Measurements from ENCODE around the gene RGS9BP.

Gene RGS9BP

GRCh38 chr19:32662186-32662585, 13.5 kb upstream of the RGS9BP start:
- Histone ChIP-seq H3K23ac (ENCODE audit: low read depth, low read length, poor library complexity) (no peak overlapping the region), H2BK15ac (ENCODE audit: low read length) (no peak overlapping the region), H4K91ac (ENCODE audit: low read depth, low read length, poor library complexity) (no peak overlapping the region), H3K4me1 (ENCODE audit: control insufficient read depth in 2 of 2, insufficient read depth in 1 of 2, low read depth in 1 of 2, low read length in 2 of 2) (no peaks in the 10 kb centered on the region), H2AK5ac (ENCODE audit: low read depth, low read length) (no peak overlapping the region), H3K4me2 (ENCODE audit: insufficient read depth, low read length, poor library complexity, severe bottlenecking) (no peak overlapping the region), H3K79me1 (ENCODE audit: low read depth, low read length) (peaks cover 4% of the 10 kb centered on the region), H3K14ac (ENCODE audit: low read length) (no peak overlapping the region), H3K9ac (ENCODE audit: low read depth, low read length, poor library complexity) (no peak overlapping the region), H2AFZ (ENCODE audit: low read length) (no peak overlapping the region), H3K27me3 (ENCODE audit: control insufficient read depth in 3 of 3, insufficient read depth in 3 of 3, low read depth in 1 of 3, low read length in 3 of 3) (no peaks in the 10 kb centered on the region), H3K36me3 (replicated peaks in 1 of 2; ENCODE audit: control insufficient read depth in 2 of 2, insufficient read depth in 2 of 2, low read length in 2 of 2) (peaks cover 1 to 13% of the 10 kb centered on the region in 2 donors), H3K4ac (ENCODE audit: low read length) (no peak overlapping the region), H2BK12ac (ENCODE audit: low read length) (no peak overlapping the region), H3K27ac (replicated peaks; ENCODE audit: low read length) (no peak overlapping the region), H2BK5ac (ENCODE audit: low read length) (no peak overlapping the region), H3K18ac (ENCODE audit: low read length) (no peak overlapping the region), H3K9me3 (replicated peaks in 1 of 2; ENCODE audit: control insufficient read depth in 2 of 2, insufficient read depth in 1 of 2, low read depth in 1 of 2, low read length in 2 of 2) (no peaks in the 10 kb centered on the region), H3K4me3 (ENCODE audit: low read length in 2 of 2) (no peak overlapping the region), H4K8ac (ENCODE audit: low read depth, low read length) (no peak overlapping the region), H2BK120ac (ENCODE audit: low read depth, low read length) (no peak overlapping the region)
- DNase-seq (ENCODE audit: low spot score) = no peak
- WGBS, 2 donors (ENCODE audit: extremely low coverage in 2 of 2, insufficient read length in 2 of 2, insufficient replicate concordance in 1 of 2) = no CpG with 5 or more reads among the region's 3 CpGs

- no peaks in the 10 kb centered on the region for H3K4me1 ChIP-seq (ENCODE audit: control insufficient read depth in 2 of 2, insufficient read depth in 1 of 2, low read depth in 1 of 2, low read length in 2 of 2)
- no peak overlapping the region for H3K4me2 ChIP-seq (ENCODE audit: insufficient read depth, low read length, poor library complexity, severe bottlenecking)
- H3K14ac ChIP-seq (ENCODE audit: low read length) = no peak overlapping the region
- no peak overlapping the region for H2BK120ac ChIP-seq (ENCODE audit: low read depth, low read length)
- no peak overlapping the region for H2AK5ac ChIP-seq (ENCODE audit: low read depth, low read length)
- DNase-seq (ENCODE audit: low spot score) = no peak
- WGBS, 2 donors (ENCODE audit: extremely low coverage in 2 of 2, insufficient read length in 2 of 2, insufficient replicate concordance in 1 of 2) = no CpG with 5 or more reads among the region's 6 CpGs
- no peak overlapping the region for H2BK12ac ChIP-seq (ENCODE audit: low read length)
- H3K79me1 ChIP-seq (ENCODE audit: low read depth, low read length) = peaks cover 4% of the 10 kb centered on the region
- no peak overlapping the region for H3K9ac ChIP-seq (ENCODE audit: low read depth, low read length, poor library complexity)
- H3K23ac ChIP-seq (ENCODE audit: low read depth, low read length, poor library complexity) = no peak overlapping the region
- H3K18ac ChIP-seq (ENCODE audit: low read length) = no peak overlapping the region
- H3K27ac ChIP-seq (replicated peaks; ENCODE audit: low read length) = no peak overlapping the region
- no peaks in the 10 kb centered on the region for H3K27me3 ChIP-seq (ENCODE audit: control insufficient read depth in 3 of 3, insufficient read depth in 3 of 3, low read depth in 1 of 3, low read length in 3 of 3)
- H2BK15ac ChIP-seq (ENCODE audit: low read length) = no peak overlapping the region
- H4K91ac ChIP-seq (ENCODE audit: low read depth, low read length, poor library complexity) = no peak overlapping the region
- H3K9me3 ChIP-seq (replicated peaks in 1 of 2; ENCODE audit: control insufficient read depth in 2 of 2, insufficient read depth in 1 of 2, low read depth in 1 of 2, low read length in 2 of 2) = no peaks in the 10 kb centered on the region
- peaks cover 0 to 10% of the 10 kb centered on the region in 2 donors for H3K36me3 ChIP-seq (replicated peaks in 1 of 2; ENCODE audit: control insufficient read depth in 2 of 2, insufficient read depth in 2 of 2, low read length in 2 of 2)
- no peak overlapping the region for H2AFZ ChIP-seq (ENCODE audit: low read length)
- H4K8ac ChIP-seq (ENCODE audit: low read depth, low read length) = no peak overlapping the region
- no peak overlapping the region for H3K4me3 ChIP-seq (ENCODE audit: low read length in 2 of 2)
- H3K4ac ChIP-seq (ENCODE audit: low read length) = no peak overlapping the region
- no peak overlapping the region for H2BK5ac ChIP-seq (ENCODE audit: low read length)
Measured at GRCh38 chr19:32666084-32666483, 9.6 kb upstream of the RGS9BP start.

- Histone ChIP-seq H3K9me3 (replicated peaks in 1 of 2; ENCODE audit: control insufficient read depth in 2 of 2, insufficient read depth in 1 of 2, low read depth in 1 of 2, low read length in 2 of 2) (no peaks in the 10 kb centered on the region), H3K18ac (ENCODE audit: low read length) (no peak overlapping the region), H2AK5ac (ENCODE audit: low read depth, low read length) (no peak overlapping the region), H3K79me1 (ENCODE audit: low read depth, low read length) (peaks cover 3% of the 10 kb centered on the region), H4K8ac (ENCODE audit: low read depth, low read length) (no peak overlapping the region), H2BK12ac (ENCODE audit: low read length) (no peak overlapping the region), H3K14ac (ENCODE audit: low read length) (no peak overlapping the region), H2BK120ac (ENCODE audit: low read depth, low read length) (no peak overlapping the region), H3K4me1 (ENCODE audit: control insufficient read depth in 2 of 2, insufficient read depth in 1 of 2, low read depth in 1 of 2, low read length in 2 of 2) (peaks cover 3 to 4% of the 10 kb centered on the region in 2 donors), H4K91ac (ENCODE audit: low read depth, low read length, poor library complexity) (no peak overlapping the region), H3K23ac (ENCODE audit: low read depth, low read length, poor library complexity) (no peak overlapping the region), H2AFZ (ENCODE audit: low read length) (no peak overlapping the region), H3K36me3 (replicated peaks in 1 of 2; ENCODE audit: control insufficient read depth in 2 of 2, insufficient read depth in 2 of 2, low read length in 2 of 2) (peaks cover 0 to 10% of the 10 kb centered on the region in 2 donors), H2BK15ac (ENCODE audit: low read length) (no peak overlapping the region), H3K27ac (replicated peaks; ENCODE audit: low read length) (no peak overlapping the region), H3K27me3 (ENCODE audit: control insufficient read depth in 3 of 3, insufficient read depth in 3 of 3, low read depth in 1 of 3, low read length in 3 of 3) (no peaks in the 10 kb centered on the region), H2BK5ac (ENCODE audit: low read length) (no peak overlapping the region), H3K4me2 (ENCODE audit: insufficient read depth, low read length, poor library complexity, severe bottlenecking) (no peak overlapping the region), H3K4ac (ENCODE audit: low read length) (no peak overlapping the region), H3K4me3 (ENCODE audit: low read length in 2 of 2) (no peak overlapping the region), H3K9ac (ENCODE audit: low read depth, low read length, poor library complexity) (no peak overlapping the region)
- no peak for DNase-seq (ENCODE audit: low spot score)
- no CpG with 5 or more reads among the region's 3 CpGs for WGBS, 2 donors (ENCODE audit: extremely low coverage in 2 of 2, insufficient read length in 2 of 2, insufficient replicate concordance in 1 of 2)
Measured at GRCh38 chr19:32669310-32669709, 6.3 kb upstream of the RGS9BP start.

GRCh38 chr19:32671883-32672593, 3.6 kb upstream of the RGS9BP start:
- no peak overlapping the region for H2BK5ac ChIP-seq (ENCODE audit: low read length)
- no peak overlapping the region for H2AFZ ChIP-seq (ENCODE audit: low read length)
- no peak overlapping the region for H3K18ac ChIP-seq (ENCODE audit: low read length)
- H4K8ac ChIP-seq (ENCODE audit: low read depth, low read length) = no peak overlapping the region
- H3K27ac ChIP-seq (replicated peaks; ENCODE audit: low read length) = no peak overlapping the region
- H3K14ac ChIP-seq (ENCODE audit: low read length) = no peak overlapping the region
- peaks cover 10 to 17% (median 13%) of the 10 kb centered on the region in 3 experiments for H3K27me3 ChIP-seq (ENCODE audit: control insufficient read depth in 3 of 3, insufficient read depth in 3 of 3, low read depth in 1 of 3, low read length in 3 of 3)
- no peak overlapping the region for H2AK5ac ChIP-seq (ENCODE audit: low read depth, low read length)
- no peak overlapping the region for H4K91ac ChIP-seq (ENCODE audit: low read depth, low read length, poor library complexity)
- no peak overlapping the region for H2BK120ac ChIP-seq (ENCODE audit: low read depth, low read length)
- DNase-seq (ENCODE audit: low spot score) = no peak
- WGBS, 2 donors (ENCODE audit: extremely low coverage in 2 of 2, insufficient read length in 2 of 2, insufficient replicate concordance in 1 of 2) = no CpG with 5 or more reads among the region's 14 CpGs
- no peak overlapping the region for H3K4me3 ChIP-seq (ENCODE audit: low read length in 2 of 2)
- peak overlapping the region; percentile 80 for H3K23ac ChIP-seq (ENCODE audit: low read depth, low read length, poor library complexity)
- no peak overlapping the region for H3K4me2 ChIP-seq (ENCODE audit: insufficient read depth, low read length, poor library complexity, severe bottlenecking)
- H3K36me3 ChIP-seq (replicated peaks in 1 of 2; ENCODE audit: control insufficient read depth in 2 of 2, insufficient read depth in 2 of 2, low read length in 2 of 2) = peaks cover 0 to 2% of the 10 kb centered on the region in 2 donors
- H3K4me1 ChIP-seq (ENCODE audit: control insufficient read depth in 2 of 2, insufficient read depth in 1 of 2, low read depth in 1 of 2, low read length in 2 of 2) = peaks cover 3 to 11% of the 10 kb centered on the region in 2 donors
- no peak overlapping the region for H3K4ac ChIP-seq (ENCODE audit: low read length)
- H3K9ac ChIP-seq (ENCODE audit: low read depth, low read length, poor library complexity) = no peak overlapping the region
- H2BK12ac ChIP-seq (ENCODE audit: low read length) = no peak overlapping the region
- H2BK15ac ChIP-seq (ENCODE audit: low read length) = no peak overlapping the region
- peaks cover 3% of the 10 kb centered on the region for H3K79me1 ChIP-seq (ENCODE audit: low read depth, low read length)
- H3K9me3 ChIP-seq (replicated peaks in 1 of 2; ENCODE audit: control insufficient read depth in 2 of 2, insufficient read depth in 1 of 2, low read depth in 1 of 2, low read length in 2 of 2) = no peaks in the 10 kb centered on the region

All from neuronal stem cell (in vitro differentiated cells).